Sigmoid colon (tissue), 4 donors: ENCODE measurements around the gene TTI1.

Experiments
- CTCF ChIP-seq, 4 experiments: fragments of 450-650 bp in 3 of 4; fragments of 200-600 bp in 1 of 4; IDR thresholded peaks; one replicate each; pipeline ENCODE4 v1.5.1; 2016 to 2019; ENCODE audit warnings: antibody characterized with exemption in 4 of 4, mild to moderate bottlenecking in 3 of 4, moderate library complexity in 2 of 4
- POLR2A ChIP-seq, 2 donors: fragments of 450-650 bp; IDR thresholded peaks; one replicate each; pipeline ENCODE4 v1.6.1; 2016; ENCODE audit warnings: antibody characterized with exemption in 2 of 2, mild to moderate bottlenecking in 2 of 2, moderate library complexity in 2 of 2
- POLR2AphosphoS5 ChIP-seq, 4 donors: sonication (generic); formaldehyde crosslinking; IDR thresholded peaks; one replicate each; pipeline ENCODE4 v1.6.1; 2017; ENCODE audit warnings: antibody characterized with exemption in 4 of 4

- TF ChIP-seq POLR2A (IDR thresholded peaks at IDR 0.05), result no peak
- TF ChIP-seq CTCF (IDR thresholded peaks at IDR 0.05), result no peak
- TF ChIP-seq POLR2AphosphoS5 (IDR thresholded peaks at IDR 0.05), result no peak
Measured at GRCh38 chr20:38034108-38034649, 923 bp upstream of the TTI1 start.
